GM19240 (cell line): Measurements from ENCODE around the gene ELF5.

Source experiments
- DNase-seq: peaks from one replicate; pipeline ENCODE4 v3.0.0; 2011; ENCODE audit warnings: low spot score; ENCODE audit not compliant: insufficient read length

ELF5 gene

DNA sequence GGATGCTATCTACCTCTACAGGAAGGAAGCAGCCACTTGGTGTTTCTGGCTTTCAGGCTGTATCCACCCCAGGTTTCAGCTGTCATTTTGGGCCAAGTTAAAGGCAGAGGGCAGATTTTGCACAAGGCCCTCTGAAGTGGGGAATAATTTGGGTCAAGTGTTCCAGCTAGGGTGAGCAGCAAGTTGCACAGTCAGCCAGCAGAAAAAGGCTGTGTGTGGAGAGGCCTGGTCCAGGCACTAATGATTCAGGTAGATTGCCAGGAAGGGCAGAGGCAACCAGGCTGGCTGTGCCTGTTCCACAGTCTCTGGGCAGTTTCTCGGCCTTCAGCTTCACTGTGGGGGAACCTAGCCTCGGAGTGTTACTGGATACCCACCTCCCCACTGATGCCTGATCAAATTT, 8.6 kb upstream of the ELF5 start:
- no peak for DNase-seq

DNA sequence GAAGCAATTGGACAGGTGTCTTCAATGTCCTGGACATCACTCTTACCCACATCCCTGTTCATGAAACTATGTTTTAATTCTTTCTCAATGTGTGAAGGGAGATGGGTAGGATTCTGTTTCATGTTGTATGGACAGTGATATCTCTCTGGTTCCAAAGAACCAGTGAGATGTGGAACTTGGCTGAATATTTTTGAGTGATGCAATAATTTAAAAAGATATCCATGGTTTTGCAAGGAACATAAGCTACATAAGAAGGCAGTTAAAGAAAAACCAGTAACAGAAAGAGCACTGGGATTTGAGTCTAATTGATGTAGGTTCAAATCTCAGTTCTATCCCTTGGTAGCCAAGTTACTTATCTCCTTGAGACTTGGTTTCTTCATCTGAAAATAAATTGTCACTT, 7.7 kb upstream of the ELF5 start:
- DNase-seq: no peak

DNA sequence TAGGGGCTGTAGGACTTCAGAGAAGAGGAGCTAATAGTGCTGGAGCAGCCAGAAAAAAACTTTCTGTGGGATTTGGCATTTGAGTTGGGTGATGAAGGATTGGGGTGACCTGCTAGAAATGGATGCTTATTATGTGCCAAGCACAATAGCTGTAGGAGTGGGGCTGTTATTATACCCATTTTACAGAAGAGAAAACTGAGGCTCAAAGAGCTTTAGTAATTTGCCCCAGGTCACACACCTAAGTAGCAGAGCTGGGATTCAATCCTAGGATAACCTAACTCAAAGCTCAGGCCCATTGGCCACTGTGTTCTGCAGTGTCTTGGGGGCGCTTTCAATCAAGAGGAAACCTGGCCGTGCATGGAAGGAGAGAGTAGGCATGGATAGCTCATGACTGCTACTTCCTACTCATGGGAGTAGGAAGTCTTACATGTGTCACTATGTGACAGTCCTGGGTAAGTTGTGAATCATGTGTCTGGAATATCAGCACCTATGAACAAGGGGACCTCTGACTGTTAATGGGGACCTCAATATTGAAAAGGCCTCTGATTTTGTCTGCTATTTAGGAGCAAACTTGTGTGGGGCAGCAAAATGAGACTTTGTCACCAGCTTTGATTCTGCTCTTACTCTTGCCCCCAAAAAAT, 6.1 kb upstream of the ELF5 start:
- no peak for DNase-seq

DNA sequence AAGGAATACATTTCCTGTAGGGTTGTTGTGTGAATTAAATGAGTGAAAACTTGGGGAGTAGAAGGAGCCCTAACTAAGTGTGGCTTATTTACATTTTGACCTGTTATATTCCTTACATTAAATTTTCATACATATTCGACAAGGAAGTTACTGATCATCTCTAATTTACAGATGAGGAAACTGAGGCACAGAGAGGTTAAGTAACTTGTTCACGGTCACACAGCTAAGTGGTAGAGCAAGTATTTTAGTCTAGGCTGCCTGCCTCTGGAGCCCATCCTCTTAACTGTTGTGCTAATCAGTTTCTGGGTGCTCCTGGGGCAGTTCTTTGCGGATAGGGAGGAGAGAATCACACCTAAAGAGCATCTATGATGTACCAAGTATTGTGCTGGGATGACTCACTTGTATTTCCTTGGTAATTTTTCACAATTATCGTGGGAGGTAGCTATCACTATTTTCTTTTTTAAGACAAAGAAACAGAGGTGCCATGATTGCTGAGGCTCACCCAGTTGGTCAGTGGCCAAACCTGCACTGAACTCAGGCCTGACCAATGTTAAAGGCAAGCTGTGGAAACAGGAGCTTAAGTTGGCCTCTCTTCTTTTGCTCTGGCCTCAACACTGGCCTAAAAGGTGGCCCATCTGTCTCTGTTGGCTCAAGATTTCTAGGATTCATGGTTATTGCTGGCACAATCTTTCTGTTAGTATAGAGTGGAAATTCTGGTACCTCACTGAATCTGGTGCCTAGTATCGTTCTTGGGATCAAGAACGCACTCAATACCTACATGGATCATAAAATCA, 2.9 kb upstream of the ELF5 start:
- no peak for DNase-seq

DNA sequence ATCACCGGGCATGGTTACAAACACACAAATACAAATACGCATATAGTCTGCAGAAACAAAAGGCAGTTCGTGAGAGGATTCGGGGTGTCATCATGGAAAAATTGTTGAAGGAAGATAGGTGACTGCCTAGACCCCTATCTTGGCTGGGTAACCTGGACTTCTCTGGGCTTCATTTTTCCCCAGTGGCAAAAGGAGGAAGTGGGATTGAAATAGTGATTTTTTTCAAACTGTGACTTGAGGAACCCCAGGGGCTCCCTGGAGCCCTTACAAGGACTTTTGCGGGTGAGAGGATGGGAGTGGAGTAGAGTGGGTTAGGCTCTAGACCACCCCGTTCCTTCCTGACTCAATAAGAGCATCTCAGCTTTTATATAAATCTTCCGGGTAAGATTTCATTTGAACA, 1.0 kb upstream of the ELF5 start:
- no peak for DNase-seq

- peak; percentile 76 for DNase-seq
These were observed 533 bp downstream of the ELF5 start for GRCh38 chr11:34512840-34513681.

DNA sequence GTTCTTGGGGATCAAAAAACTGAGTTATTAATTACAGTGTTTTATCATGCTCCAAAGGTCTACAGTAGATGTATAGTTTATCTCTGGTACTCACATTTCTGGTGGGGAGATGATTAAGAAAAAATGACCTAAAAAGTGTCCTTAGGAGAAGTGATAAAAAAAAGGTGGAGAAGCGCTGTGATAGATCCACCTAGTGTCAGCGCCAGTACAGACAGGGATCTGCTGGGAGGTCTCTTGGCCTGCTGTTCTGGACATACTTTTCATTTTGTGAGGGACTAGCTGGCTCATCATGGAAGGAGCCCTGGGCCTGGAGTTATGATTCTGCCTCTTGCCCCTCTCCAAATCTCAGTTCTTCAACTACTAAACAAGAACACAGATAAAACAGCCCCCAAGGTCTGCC, 2.9 kb downstream of the ELF5 start:
- no peak for DNase-seq

DNA sequence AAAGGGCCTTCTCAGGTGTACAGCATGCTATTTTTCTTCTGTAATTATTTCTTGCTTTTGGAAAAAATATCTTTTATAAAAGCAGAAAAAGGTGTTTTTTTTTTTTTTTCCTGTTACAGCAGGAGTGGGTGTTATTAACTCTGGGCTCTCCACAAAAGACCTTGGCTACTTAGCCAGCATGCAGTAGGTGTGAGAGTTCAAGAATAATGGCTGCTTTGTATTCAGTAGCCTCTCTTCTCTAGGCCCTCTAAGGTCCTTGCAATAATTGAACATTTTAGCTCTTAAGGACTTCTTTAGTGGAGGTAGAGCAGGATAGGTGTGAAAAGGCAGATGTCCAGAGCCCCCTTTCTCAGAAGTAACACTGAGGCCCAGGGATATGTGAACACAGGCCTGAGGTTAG, 3.4 kb downstream of the ELF5 start:
- DNase-seq: no peak

- DNase-seq: no peak
These were observed 4.2 kb downstream of the ELF5 start for GRCh38 chr11:34509336-34509876.

- DNase-seq: no peak
These were observed 5.1 kb downstream of the ELF5 start for GRCh38 chr11:34508524-34508923.

DNA sequence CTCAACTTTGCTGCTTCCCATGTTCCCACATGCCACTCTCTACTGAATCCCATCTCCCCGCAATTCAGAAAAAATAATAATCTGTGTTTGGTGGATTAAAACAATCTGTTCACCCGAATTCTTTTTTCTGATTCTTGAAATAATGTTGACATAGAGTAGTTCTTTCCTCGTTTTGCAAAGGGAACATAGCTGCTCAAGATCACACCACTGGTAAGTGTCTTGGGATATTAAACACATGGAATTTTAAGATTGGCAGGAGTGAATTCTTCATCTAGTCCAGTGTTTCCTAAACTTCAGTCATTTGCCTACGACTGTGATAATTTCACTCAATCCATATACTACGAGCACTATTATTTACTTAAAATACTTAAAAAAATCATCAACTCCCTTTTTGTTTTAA, 6.0 kb downstream of the ELF5 start:
- DNase-seq: no peak

DNA sequence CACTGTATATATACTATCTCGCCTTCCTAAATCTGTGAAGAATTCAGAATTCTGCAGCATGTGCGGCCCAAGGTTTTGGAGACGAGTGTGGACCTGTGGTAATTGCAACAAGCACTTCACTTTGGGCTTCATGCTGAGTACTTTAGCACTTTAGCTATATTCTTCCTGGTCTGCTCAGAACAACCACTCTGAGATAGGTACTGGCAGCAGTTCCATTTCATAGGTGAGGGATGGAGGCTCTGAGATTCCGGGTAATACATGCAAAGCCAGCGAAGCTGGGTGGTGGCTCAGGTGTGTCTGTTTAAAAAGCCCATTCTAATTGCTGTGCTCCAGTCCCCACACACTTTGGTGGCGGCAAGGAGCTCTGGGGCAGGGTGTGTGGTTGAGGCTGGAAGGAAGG, 6.4 kb downstream of the ELF5 start:
- DNase-seq: no peak

DNA sequence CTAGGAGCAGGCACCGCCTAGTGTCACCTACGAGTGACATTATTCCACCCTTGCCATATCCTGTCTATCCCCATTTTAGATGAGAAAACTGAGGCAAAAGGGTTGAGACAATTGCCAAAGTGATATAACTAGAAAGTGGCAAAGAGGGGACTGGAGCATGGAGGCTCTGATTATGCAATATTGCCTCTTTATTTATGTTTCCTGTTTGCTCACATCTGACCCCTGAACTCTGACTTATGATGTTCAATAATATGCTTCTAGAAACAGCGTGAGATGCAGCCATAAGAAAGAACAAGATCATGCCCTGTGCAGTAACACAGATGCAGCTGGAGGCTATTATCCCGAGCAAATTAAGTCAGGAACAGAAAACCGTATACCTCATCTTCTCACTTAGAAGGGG, 7.7 kb downstream of the ELF5 start:
- DNase-seq: no peak

DNA sequence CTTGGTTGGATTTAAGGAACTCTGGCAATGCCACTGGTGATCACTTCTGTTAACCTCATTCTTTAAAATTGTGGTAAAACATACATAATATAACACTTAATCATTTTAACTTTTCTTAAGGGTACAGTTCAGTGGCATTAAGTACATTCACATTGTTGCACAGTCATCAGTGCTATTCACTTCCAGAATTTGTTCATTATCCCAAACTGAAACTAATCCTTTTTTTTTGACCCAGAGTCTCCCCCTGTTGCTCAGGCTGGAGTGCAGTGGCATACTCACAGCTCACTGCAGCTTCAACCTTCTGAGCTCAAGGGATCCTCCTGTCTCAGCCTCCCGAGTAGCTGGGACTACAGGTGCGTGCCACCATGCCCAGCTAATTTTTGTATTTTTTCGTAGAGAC, 10.6 kb downstream of the ELF5 start:
- DNase-seq: no peak

GRCh38 chr11:34501949-34502348, 11.6 kb downstream of the ELF5 start:
- DNase-seq: no peak

- DNase-seq: no peak
These were observed 12.1 kb downstream of the ELF5 start for GRCh38 chr11:34501500-34501899.

- no peak for DNase-seq
These were observed 13.7 kb downstream of the ELF5 start for GRCh38 chr11:34499719-34500500.

DNA sequence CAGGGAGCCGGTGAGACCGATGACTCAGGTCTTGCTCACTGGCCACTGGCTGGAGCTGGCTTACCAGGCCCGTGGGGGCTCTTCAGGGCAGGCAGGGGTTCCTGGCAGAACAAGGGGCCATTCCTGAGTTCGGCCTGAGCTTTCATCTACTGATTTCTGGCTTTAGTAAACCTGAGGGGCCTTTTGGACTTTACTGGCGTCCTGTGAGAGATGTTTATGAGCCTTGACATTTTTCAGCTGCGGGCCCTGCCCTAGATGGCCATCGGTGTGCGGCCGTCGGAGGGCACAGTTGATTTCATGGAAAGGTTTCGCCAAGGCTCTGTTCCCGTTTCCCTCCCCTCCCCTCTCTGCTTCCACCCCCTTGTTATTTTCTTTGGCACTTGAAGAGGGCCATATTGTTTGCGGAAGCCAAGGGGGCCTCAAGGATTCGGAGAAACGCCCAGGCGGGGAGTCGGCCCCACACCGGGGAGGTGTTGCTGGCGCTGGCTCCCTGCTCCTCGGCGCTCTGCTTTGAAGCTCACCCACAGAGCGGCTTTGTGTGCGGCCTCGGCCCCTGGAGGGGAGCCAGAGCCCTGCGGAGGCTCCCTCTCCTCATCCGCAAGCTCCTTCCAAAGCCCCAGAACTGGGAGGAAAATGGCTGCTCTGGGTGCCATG, 17.7 kb downstream of the ELF5 start:
- no peak for DNase-seq

DNA sequence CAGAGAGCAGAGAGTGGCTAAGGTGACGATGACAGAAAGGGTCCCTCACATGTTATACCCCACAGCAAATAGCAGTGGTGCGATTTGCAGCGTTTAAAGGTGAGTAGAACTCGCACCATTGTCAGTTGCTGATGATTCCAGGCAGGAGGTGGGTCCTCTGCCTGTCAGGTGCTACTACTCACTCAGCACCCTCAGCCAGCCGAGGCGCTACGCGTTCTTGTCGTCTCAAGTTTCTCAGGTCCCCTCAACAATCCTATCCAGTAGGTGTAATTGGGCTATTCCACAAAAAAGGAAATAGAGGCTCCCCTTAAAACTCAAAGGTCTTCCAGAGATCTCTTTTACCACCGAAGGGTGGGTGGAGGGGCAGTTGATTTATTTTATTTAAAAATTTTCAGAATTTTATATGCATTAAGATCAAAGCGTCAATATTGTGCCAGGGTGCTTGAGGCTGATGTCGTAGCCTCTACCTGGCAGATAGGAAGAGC, 18.3 kb downstream of the ELF5 start:
- no peak for DNase-seq

DNA sequence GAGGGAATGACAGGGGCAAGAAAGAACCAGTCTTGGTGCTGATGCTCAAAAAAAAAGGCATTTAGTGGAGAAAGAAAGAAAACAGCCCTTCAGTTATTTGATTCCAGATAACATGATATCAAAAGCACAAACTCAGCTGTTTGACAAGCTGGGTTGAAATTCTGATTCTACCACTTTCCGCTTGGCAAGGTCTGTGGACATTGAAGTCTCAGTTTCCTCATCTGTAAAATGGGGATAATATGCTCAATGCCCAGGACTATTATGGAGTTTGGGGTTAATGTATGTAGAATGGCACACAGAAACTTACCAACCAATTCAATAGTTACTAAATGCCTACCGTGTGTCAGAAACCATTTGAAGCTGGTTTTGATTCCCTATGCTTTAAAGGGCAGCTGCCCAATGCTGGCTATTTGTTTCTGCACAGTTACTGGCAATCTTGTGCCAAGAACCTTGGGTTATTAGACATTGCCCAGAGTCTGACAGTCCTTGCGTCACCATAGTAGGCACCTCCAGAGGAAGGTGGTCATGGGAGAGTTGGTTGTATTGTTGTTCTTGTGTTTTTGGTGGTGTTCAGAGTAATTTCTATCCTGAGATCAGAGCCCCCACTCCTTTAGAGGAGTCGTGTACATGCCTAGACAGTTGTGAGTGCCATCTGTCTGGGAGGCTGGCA, 19.5 kb downstream of the ELF5 start:
- no peak for DNase-seq
